DOHH2 (cell line): Measurements from ENCODE around the gene MTERF4.

Experiments used
- H3F3A ChIP-seq: fragments of 200-600 bp; sonication (generic), shearing (Covaris generic); 2 replicates; pipeline ENCODE4 v1.6.0; 2016; ENCODE audit warnings: antibody characterized with exemption, mild to moderate bottlenecking; ENCODE audit not compliant: control insufficient read depth, insufficient read depth
- H3K27ac ChIP-seq: fragments of 200-600 bp; sonication (generic); 2 replicates; pipeline ENCODE4 v1.5.1; 2014; ENCODE audit warnings: low read depth, mild to moderate bottlenecking, low read length, moderate library complexity
- H3K27me3 ChIP-seq: fragments of 200-600 bp; sonication (generic); 2 replicates; pipeline ENCODE4 v1.6.1; 2014; ENCODE audit warnings: mild to moderate bottlenecking, low read length, mixed read lengths; ENCODE audit not compliant: control insufficient read depth
- H3K36me3 ChIP-seq: fragments of 200-600 bp; sonication (generic); 2 replicates; pipeline ENCODE4 v1.6.1; 2014; ENCODE audit warnings: mild to moderate bottlenecking, low read length, moderate library complexity, mixed read lengths; ENCODE audit not compliant: control insufficient read depth
- H3K4me1 ChIP-seq: fragments of 200-600 bp; sonication (generic); 2 replicates; pipeline ENCODE4 v1.6.1; 2014; ENCODE audit warnings: mild to moderate bottlenecking, low read length, mixed read lengths; ENCODE audit not compliant: control insufficient read depth
- H3K4me2 ChIP-seq: fragments of 200-600 bp; sonication (generic); 2 replicates; pipeline ENCODE4 v1.6.0; 2014; ENCODE audit warnings: mild to moderate bottlenecking, low read length, moderate library complexity
- H3K4me3 ChIP-seq: fragments of 200-600 bp; sonication (generic); 2 replicates; pipeline ENCODE4 v1.5.1; 2014; ENCODE audit warnings: mild to moderate bottlenecking, low read length, mixed read lengths
- H3K79me2 ChIP-seq: fragments of 200-600 bp; sonication (generic); 2 replicates; pipeline ENCODE4 v1.6.1; 2014; ENCODE audit warnings: mild to moderate bottlenecking, low read length, mixed read lengths; ENCODE audit not compliant: control insufficient read depth
- H3K9me2 ChIP-seq: fragments of 200-600 bp; sonication (generic); replicated peaks from 2 replicates; pipeline ENCODE4 v1.6.1; 2014; ENCODE audit warnings: mild to moderate bottlenecking, low read length, mixed read lengths; ENCODE audit not compliant: control insufficient read depth
- H3K9me3 ChIP-seq: fragments of 200-600 bp; sonication (generic); 2 replicates; pipeline ENCODE4 v1.6.1; 2014; ENCODE audit warnings: antibody characterized with exemption, low read length, mixed read lengths; ENCODE audit not compliant: control insufficient read depth, insufficient read depth
- H4K20me1 ChIP-seq: fragments of 200-600 bp; sonication (generic); 2 replicates; pipeline ENCODE4 v1.6.0; 2014; ENCODE audit warnings: low read depth, mild to moderate bottlenecking, antibody characterized with exemption, low read length, moderate library complexity; ENCODE audit not compliant: control insufficient read depth, insufficient read depth
- CTCF ChIP-seq: fragments of 200-600 bp; sonication (generic); IDR thresholded peaks from one replicate; pipeline ENCODE4 v1.5.1; 2014; ENCODE audit warnings: antibody characterized with exemption, mild to moderate bottlenecking, low read depth, low read length; ENCODE audit not compliant: poor library complexity, severe bottlenecking
- EZH2phosphoT487 ChIP-seq: fragments of 200-600 bp; sonication (generic); IDR thresholded peaks from 2 replicates; pipeline ENCODE4 v1.6.1; 2017; ENCODE audit warnings: borderline replicate concordance, mild to moderate bottlenecking, antibody characterized with exemption, low read length, moderate library complexity, mixed read lengths

The MTERF4 gene

GRCh38 chr2:241063093-241063551, 39.0 kb downstream of the MTERF4 start:
- Histone ChIP-seq H3K9me2 (no peaks in the 10 kb centered on the region), H3K27ac (no peak overlapping the region), H3K4me2 (no peak overlapping the region), H3K9me3 (no peaks in the 10 kb centered on the region), H3K4me3 (no peak overlapping the region), H3K27me3 (peaks cover 9% of the 10 kb centered on the region; the same call in 1 of the 2 replicates), H3K79me2 (no peaks in the 10 kb centered on the region), H4K20me1 (no peaks in the 10 kb centered on the region), H3K4me1 (peaks cover 6% of the 10 kb centered on the region; the same call in 1 of the 2 replicates), H3F3A (peaks cover 10% of the 10 kb centered on the region), H3K36me3 (no peaks in the 10 kb centered on the region)
- TF ChIP-seq CTCF: no peak
- no peak for TF ChIP-seq EZH2phosphoT487

DNA sequence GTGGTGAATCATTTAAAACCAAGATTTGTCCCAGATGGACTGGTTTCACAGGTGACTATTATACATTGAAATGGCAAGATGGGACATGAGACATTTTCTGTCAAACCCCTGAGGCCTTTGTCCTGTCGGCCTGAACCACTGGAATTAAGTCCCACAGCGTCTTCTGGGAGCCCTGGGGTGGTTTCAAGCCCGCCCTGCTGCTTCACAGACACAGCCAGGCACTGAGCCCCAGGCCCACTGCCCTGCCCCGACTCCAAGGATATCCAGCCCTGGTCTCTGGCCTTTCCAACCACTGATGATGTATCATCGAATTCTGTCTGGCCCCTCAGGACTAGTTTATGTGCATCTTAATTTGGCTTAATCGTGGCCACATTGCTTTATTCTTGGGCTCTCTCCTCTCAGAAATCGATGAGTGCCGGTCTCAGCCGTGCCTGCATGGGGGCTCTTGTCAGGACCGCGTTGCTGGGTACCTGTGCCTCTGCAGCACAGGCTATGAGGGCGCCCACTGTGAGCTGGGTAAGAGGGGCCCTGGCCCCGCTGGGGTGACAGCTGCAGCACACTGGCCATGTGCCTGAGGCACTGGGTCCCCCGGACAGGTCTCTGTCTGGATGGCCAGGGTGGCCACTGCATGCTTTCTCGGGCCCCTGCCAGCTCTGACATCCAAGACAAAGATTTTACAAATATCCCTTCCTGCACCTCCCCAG, 39.5 kb downstream of the MTERF4 start:
- H3F3A ChIP-seq: peaks cover 14% of the 10 kb centered on the region
- no peaks in the 10 kb centered on the region for H3K9me2 ChIP-seq
- no peaks in the 10 kb centered on the region for H4K20me1 ChIP-seq
- no peak overlapping the region for H3K4me3 ChIP-seq
- no peak overlapping the region for H3K4me2 ChIP-seq
- no peaks in the 10 kb centered on the region for H3K36me3 ChIP-seq
- peaks cover 9% of the 10 kb centered on the region; the same call in 1 of the 2 replicates for H3K27me3 ChIP-seq
- TF ChIP-seq CTCF: no peak
- no peak for TF ChIP-seq EZH2phosphoT487
- H3K9me3 ChIP-seq: no peaks in the 10 kb centered on the region
- no peak overlapping the region for H3K27ac ChIP-seq
- H3K4me1 ChIP-seq: peaks cover 6% of the 10 kb centered on the region; the same call in 1 of the 2 replicates
- no peaks in the 10 kb centered on the region for H3K79me2 ChIP-seq

GRCh38 chr2:241061275-241061674, 40.8 kb downstream of the MTERF4 start:
- no peak overlapping the region for H3K4me2 ChIP-seq
- H3K4me3 ChIP-seq: no peak overlapping the region
- H3K9me3 ChIP-seq: no peaks in the 10 kb centered on the region
- peaks cover 6% of the 10 kb centered on the region; the same call in 1 of the 2 replicates for H3K4me1 ChIP-seq
- H3K27me3 ChIP-seq: peaks cover 9% of the 10 kb centered on the region; the same call in 1 of the 2 replicates
- H3K27ac ChIP-seq: no peak overlapping the region
- no peaks in the 10 kb centered on the region for H3K9me2 ChIP-seq
- TF ChIP-seq CTCF: no peak
- TF ChIP-seq EZH2phosphoT487: no peak
- H3K79me2 ChIP-seq: no peaks in the 10 kb centered on the region
- peaks cover 14% of the 10 kb centered on the region for H3F3A ChIP-seq
- no peaks in the 10 kb centered on the region for H3K36me3 ChIP-seq
- H4K20me1 ChIP-seq: no peaks in the 10 kb centered on the region
